ENCODE results near the gene CHRNA7. TPM values are rescaled to one million over a fixed set of nuclear protein-coding genes. Genes with fewer than 3 reads are reported as not detected.

CHRNA7 gene
- total RNA-seq, 4 donors from 2014 or later, result 0.35 to 6.5 (median 0.66) TPM

- intact Hi-C loops (cut with DNase I; ENCODE audit: low total_unique reads), result no loop called here
- in situ Hi-C loops (cut with MboI; ENCODE audit: low sequenced_read_pairs in 4 of 4), result no loop called here
- Histone ChIP-seq H3K4me1 (peaks cover 0 to 8% of the 10 kb centered on the region in 2 donors), H3K36me3 (no peaks in the 10 kb centered on the region), H3K4me3 (no peak overlapping the region), H3K9me3 (no peaks in the 10 kb centered on the region), H3K27me3 (no peaks in the 10 kb centered on the region), H3K27ac (no peak overlapping the region)
- DNase-seq (no peak), ATAC-seq (no peak)
- TF ChIP-seq POLR2A (IDR thresholded peaks at IDR 0.05), result no peak
- TF ChIP-seq CTCF (IDR thresholded peaks at IDR 0.05 in 4 of 5, conservative IDR thresholded peaks at IDR 0.05 in 1 of 5), result no peak
Observed at GRCh38 chr15:32104061-32104995, 74.0 kb downstream of the CHRNA7 start.

- in situ Hi-C loops (cut with MboI; ENCODE audit: low sequenced_read_pairs in 4 of 4), result no loop called here
- intact Hi-C loops (cut with DNase I; ENCODE audit: low total_unique reads), result no loop called here
- H3K27me3 ChIP-seq, result no peaks in the 10 kb centered on the region
- H3K27ac ChIP-seq, result no peak overlapping the region
- no peak overlapping the region for H3K4me3 ChIP-seq
- TF ChIP-seq POLR2A (IDR thresholded peaks at IDR 0.05) (no peak), CTCF (IDR thresholded peaks at IDR 0.05 in 4 of 5, conservative IDR thresholded peaks at IDR 0.05 in 1 of 5) (no peak)
- peaks cover 0 to 8% of the 10 kb centered on the region in 2 donors for H3K4me1 ChIP-seq
- H3K36me3 ChIP-seq, result no peaks in the 10 kb centered on the region
- peak; percentile 58 to 60 for ATAC-seq
- H3K9me3 ChIP-seq, result no peaks in the 10 kb centered on the region
- DNase-seq, result peak in 1 of 2 donors; percentile 9
Observed at GRCh38 chr15:32105258-32106241, 75.2 kb downstream of the CHRNA7 start.

GRCh38 chr15:32106401-32107381 is 76.4 kb downstream of the CHRNA7 start:
- TF ChIP-seq CTCF (IDR thresholded peaks at IDR 0.05 in 4 of 5, conservative IDR thresholded peaks at IDR 0.05 in 1 of 5) (no peak), POLR2A (IDR thresholded peaks at IDR 0.05) (no peak)
- DNase-seq, result no peak
- H3K4me3 ChIP-seq, result no peak overlapping the region
- no peak for ATAC-seq
- no peaks in the 10 kb centered on the region for H3K36me3 ChIP-seq
- H3K27me3 ChIP-seq, result no peaks in the 10 kb centered on the region
- intact Hi-C loops (cut with DNase I; ENCODE audit: low total_unique reads) (no loop called here), in situ Hi-C loops (cut with MboI; ENCODE audit: low sequenced_read_pairs in 4 of 4) (no loop called here)
- peaks cover 0 to 8% of the 10 kb centered on the region in 2 donors for H3K4me1 ChIP-seq
- H3K27ac ChIP-seq, result no peak overlapping the region
- H3K9me3 ChIP-seq, result no peaks in the 10 kb centered on the region
